ENCODE data around the gene IMMP2L.
"Not testable (repeated sequence)": the region's sequence is repeated elsewhere in the genome, so short reads cannot be mapped to it uniquely, and the experiment has no call there.

IMMP2L gene

DNA sequence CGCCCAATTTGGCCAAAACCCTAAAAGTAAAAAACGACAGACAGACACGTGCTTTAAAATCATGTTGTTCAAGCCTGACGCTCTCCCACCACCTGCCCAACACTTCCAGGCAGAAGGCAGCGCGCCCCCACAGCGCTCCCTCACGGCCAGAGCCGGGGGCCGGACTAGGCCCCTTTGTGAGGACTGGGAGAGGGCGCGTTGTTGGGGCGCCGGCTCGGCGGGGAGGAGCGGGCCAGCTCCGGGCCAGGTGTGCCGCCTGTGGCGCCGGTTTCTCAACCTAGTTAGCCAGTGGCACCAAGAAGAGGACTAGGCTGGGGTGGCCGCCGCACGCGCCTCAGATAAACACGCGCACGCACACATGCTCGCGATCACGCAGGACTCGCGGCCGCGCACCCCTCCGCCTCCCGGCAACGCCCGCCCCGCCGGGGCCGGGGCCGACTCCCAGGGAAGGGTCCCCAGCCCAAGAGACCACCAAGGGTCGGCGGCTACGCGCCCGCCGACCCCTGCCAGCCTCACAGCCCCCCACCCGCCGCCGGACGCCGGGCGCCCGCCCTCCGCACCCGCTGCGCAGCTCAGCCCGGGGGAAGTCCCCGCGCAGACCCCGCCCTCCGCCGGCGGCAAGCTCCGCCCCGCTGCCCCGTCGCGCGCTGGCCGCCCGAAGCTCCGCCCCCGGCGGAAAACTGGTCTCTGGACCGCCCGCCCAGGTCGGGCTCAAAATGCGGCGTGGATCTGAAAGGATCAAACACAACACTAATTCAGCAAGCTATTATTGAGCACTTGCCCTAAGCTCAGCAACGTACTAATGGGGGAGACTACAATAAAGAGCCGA, at the start of gene IMMP2L:
IMMP2L (minus strand) TSS at position 589 of the 829 bp plus-strand sequence.
- Mint-ChIP-seq H3K36me3 (ENCODE audit: insufficient read depth) (peaks cover 10% of the 10 kb centered on the region), H3K9me3 (no peaks in the 10 kb centered on the region), H3K27ac (ENCODE audit: low read depth) (peak within 1 kb of the TSS; percentile 93), H3K27me3 (peaks cover 13% of the 10 kb centered on the region), H3K4me3 (peak within 1 kb of the TSS; percentile 87), H3K4me1 (peaks cover 21% of the 10 kb centered on the region)
- DNase-seq (ENCODE audit: low spot score in 2 of 2): peak; percentile 85 to 91
- peak; percentile 89 for ATAC-seq (replicated peaks; ENCODE audit: extremely low read depth, poor library complexity, severe bottlenecking)

DNA sequence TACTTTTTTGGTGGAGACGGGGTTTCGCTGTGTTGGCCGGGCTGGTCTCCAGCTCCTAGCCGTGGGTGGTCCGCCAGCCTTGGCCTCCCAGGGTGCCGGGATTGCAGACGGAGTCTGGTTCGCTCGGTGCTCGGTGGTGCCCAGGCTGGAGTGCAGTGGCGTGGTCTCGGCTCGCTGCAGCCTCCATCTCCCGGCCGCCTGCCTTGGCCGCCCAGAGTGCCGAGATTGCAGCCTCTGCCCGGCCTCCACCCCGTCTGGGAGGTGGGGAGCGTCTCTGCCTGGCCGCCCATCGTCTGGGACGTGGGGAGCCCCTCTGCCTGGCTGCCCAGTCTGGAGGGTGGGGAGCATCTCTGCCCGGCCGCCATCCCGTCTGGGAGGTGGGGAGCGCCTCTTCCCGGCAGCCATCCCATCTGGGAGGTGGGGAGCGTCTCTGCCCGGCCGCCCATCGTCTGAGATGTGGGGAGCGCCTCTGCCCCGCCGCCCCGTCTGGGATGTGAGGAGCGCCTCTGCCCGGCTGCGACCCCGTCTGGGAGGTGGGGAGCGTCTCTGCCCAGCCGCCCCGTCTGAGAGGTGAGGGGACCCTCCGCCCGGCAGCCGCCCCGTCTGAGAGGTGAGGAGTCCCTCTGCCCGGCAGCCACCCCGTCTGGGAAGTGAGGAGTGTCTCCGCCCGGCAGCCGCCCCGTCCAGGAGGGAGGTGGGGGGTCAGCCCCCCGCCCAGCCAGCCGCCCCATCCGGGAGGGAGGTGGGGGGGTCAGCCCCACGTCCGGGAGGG, 47.4 kb upstream of the IMMP2L start:
- not testable (repeated sequence) for H3K9me3 Mint-ChIP-seq; H3K27me3 Mint-ChIP-seq; H3K4me3 Mint-ChIP-seq; ATAC-seq (replicated peaks; ENCODE audit: extremely low read depth, poor library complexity, severe bottlenecking); H3K36me3 Mint-ChIP-seq (ENCODE audit: insufficient read depth); H3K4me1 Mint-ChIP-seq; DNase-seq (ENCODE audit: low spot score in 2 of 2); H3K27ac Mint-ChIP-seq (ENCODE audit: low read depth)

DNA sequence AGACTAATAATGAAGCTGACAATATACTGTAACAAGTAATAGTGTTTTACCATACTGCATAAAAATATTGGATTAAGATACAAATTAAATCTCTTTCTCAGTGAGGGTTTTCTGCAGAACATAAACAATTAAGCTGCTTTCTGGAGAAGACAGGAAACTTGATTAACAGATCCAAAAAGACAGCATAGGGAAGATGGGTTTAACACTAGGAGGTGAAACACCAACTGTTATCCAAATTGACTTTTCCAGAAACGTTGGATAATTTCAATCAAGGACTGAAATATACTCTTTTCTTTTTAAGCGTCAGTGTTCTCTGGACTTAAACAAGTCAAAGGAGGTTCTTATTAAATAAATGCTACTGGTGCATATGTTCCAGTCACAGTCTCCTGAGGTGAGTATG, 45.3 kb upstream of the IMMP2L start:
- Mint-ChIP-seq H3K27ac (ENCODE audit: low read depth) (no peak overlapping the region), H3K36me3 (ENCODE audit: insufficient read depth) (peaks cover 1% of the 10 kb centered on the region), H3K27me3 (peaks cover 8% of the 10 kb centered on the region), H3K4me3 (no peak overlapping the region), H3K9me3 (no peaks in the 10 kb centered on the region), H3K4me1 (no peaks in the 10 kb centered on the region)
- ATAC-seq (replicated peaks; ENCODE audit: extremely low read depth, poor library complexity, severe bottlenecking) (no peak), DNase-seq (ENCODE audit: low spot score in 2 of 2) (no peak)

DNA sequence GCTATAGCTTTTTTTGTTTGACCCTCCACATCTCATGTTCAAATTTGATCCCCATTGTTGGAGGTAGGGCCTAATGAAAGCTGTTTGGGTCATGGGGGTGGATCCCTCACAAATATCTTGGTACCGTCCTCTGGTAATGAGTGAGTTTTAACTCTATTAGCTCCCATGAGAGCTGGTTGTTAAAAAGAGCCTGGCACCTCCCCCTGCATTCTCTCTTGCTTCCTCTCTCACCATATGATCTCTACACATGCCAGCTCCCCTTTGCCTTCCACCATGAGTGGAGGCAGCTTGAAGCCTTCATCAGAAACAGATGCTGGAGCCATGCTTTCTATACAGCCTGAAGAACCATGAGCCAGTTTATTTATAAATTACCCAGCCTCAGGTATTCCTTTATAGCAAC, 43.0 kb upstream of the IMMP2L start:
- Mint-ChIP-seq H3K4me3 (no peak overlapping the region), H3K9me3 (no peaks in the 10 kb centered on the region), H3K27me3 (peaks cover 31% of the 10 kb centered on the region), H3K4me1 (no peaks in the 10 kb centered on the region), H3K36me3 (ENCODE audit: insufficient read depth) (peaks cover 1% of the 10 kb centered on the region), H3K27ac (ENCODE audit: low read depth) (no peak overlapping the region)
- no peak for DNase-seq (ENCODE audit: low spot score in 2 of 2)
- no peak for ATAC-seq (replicated peaks; ENCODE audit: extremely low read depth, poor library complexity, severe bottlenecking)

DNA sequence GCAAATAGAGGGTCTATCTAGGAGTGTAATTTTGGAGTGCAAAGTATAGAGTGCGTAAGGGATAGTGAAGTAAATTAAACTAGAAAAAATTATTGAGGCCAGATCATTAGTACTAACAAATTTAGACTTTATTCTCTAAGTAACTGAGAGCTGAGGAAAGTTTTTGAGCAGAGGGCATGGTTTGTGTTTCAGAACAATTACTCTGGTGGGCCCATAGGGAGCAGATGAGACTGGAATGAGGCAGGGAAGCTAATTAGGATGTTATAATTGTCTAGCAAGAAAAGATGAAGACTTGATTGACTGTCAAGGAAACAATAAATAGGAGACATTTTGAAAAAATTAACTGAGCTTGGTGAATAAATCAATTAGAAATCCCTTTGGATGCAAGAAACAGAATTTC, 37.8 kb upstream of the IMMP2L start:
- Mint-ChIP-seq H3K4me3 (no peak overlapping the region), H3K9me3 (peaks cover 6% of the 10 kb centered on the region), H3K4me1 (no peaks in the 10 kb centered on the region), H3K36me3 (ENCODE audit: insufficient read depth) (no peaks in the 10 kb centered on the region), H3K27me3 (peaks cover 51% of the 10 kb centered on the region), H3K27ac (ENCODE audit: low read depth) (no peak overlapping the region)
- no peak for DNase-seq (ENCODE audit: low spot score in 2 of 2)
- no peak for ATAC-seq (replicated peaks; ENCODE audit: extremely low read depth, poor library complexity, severe bottlenecking)

DNA sequence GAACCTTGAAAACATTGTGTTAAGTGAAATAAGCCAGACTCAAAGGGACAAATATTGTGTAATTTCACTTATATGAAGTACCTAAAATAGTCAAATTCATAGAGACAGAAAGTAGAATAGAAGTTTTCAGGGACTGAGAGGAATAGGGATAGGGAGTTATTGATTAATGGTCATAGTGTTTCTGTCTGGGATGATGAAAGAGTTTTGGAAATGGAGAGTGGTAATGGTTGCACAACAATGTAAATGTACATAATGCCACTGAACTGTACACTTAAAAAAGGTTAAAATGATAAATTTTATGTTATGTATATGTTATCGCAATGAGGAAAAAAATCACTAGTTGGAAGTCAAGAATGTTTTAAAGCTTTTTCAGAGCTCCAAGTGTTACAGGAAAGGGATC, 33.5 kb upstream of the IMMP2L start:
- DNase-seq (ENCODE audit: low spot score in 2 of 2) (no peak), ATAC-seq (replicated peaks; ENCODE audit: extremely low read depth, poor library complexity, severe bottlenecking) (no peak)
- Mint-ChIP-seq H3K36me3 (ENCODE audit: insufficient read depth) (no peaks in the 10 kb centered on the region), H3K4me1 (no peaks in the 10 kb centered on the region), H3K27ac (ENCODE audit: low read depth) (no peak overlapping the region), H3K4me3 (no peak overlapping the region), H3K9me3 (peaks cover 6% of the 10 kb centered on the region), H3K27me3 (peaks cover 25% of the 10 kb centered on the region)

DNA sequence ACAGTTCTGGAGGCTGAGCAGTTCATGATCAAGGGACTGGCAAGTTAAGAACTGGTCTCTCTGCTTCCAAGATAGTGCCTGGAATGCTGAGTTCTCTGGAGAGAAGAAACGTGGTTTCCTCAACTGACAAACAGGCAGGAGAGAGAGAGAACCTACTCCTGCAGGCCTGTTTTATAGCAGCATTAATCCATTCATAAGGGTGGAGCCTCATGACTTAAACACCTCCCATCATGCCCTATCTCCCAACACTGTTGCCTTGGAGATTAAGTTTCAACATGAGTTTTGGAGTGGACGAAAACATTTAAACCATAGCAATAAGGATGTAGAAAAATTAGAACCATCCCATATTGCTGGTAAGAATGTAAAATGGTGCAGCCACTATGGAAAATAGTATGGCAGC, 32.3 kb upstream of the IMMP2L start:
- no peaks in the 10 kb centered on the region for H3K36me3 Mint-ChIP-seq (ENCODE audit: insufficient read depth)
- no peaks in the 10 kb centered on the region for H3K4me1 Mint-ChIP-seq
- no peak overlapping the region for H3K4me3 Mint-ChIP-seq
- H3K27ac Mint-ChIP-seq (ENCODE audit: low read depth): no peak overlapping the region
- DNase-seq (ENCODE audit: low spot score in 2 of 2) (no peak), ATAC-seq (replicated peaks; ENCODE audit: extremely low read depth, poor library complexity, severe bottlenecking) (no peak)
- H3K27me3 Mint-ChIP-seq: peaks cover 24% of the 10 kb centered on the region
- H3K9me3 Mint-ChIP-seq: no peaks in the 10 kb centered on the region

DNA sequence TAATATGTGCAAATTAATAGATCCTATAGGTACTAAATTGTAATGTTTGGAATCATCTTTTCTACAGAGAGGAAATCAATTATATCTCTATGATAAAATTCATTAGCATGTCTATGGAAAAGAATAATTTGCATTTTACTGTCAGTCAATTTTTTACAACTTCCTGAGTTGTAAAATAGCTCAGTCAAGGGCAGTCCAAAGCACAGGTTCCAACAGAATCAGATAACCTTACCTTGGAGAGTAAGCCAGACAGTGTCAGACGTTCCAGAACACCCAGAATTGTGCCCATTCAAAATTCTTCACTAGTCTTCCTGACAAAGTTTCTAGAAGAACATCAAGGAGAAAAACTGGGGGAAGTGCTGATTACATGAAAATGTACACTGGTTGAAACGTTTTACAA, 31.1 kb upstream of the IMMP2L start:
- Mint-ChIP-seq H3K4me3 (no peak overlapping the region), H3K4me1 (no peaks in the 10 kb centered on the region), H3K27me3 (peaks cover 19% of the 10 kb centered on the region), H3K9me3 (no peaks in the 10 kb centered on the region), H3K36me3 (ENCODE audit: insufficient read depth) (no peaks in the 10 kb centered on the region), H3K27ac (ENCODE audit: low read depth) (no peak overlapping the region)
- no peak for ATAC-seq (replicated peaks; ENCODE audit: extremely low read depth, poor library complexity, severe bottlenecking)
- no peak for DNase-seq (ENCODE audit: low spot score in 2 of 2)

DNA sequence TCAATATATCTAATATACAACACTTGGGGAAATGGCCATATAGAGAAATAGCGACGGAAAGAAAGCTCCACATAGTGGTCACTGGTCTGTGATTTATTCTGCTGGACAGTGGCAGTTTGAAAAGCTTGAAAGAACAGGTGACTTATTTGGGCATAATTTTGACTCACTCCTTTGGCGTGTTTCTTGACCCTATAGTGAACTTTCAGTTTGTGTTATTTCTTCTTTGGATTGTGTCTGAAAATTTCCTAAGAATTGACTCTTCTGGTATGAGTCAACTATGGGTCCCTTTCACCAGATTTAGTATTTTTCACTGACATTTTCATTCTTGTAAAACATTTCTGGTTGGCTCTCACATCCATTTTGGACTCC, 25.8 kb upstream of the IMMP2L start:
- no peak for ATAC-seq (replicated peaks; ENCODE audit: extremely low read depth, poor library complexity, severe bottlenecking)
- H3K4me1 Mint-ChIP-seq: no peaks in the 10 kb centered on the region
- H3K36me3 Mint-ChIP-seq (ENCODE audit: insufficient read depth): no peaks in the 10 kb centered on the region
- peaks cover 11% of the 10 kb centered on the region for H3K27me3 Mint-ChIP-seq
- no peak for DNase-seq (ENCODE audit: low spot score in 2 of 2)
- H3K9me3 Mint-ChIP-seq: no peaks in the 10 kb centered on the region
- no peak overlapping the region for H3K4me3 Mint-ChIP-seq
- H3K27ac Mint-ChIP-seq (ENCODE audit: low read depth): no peak overlapping the region

DNA sequence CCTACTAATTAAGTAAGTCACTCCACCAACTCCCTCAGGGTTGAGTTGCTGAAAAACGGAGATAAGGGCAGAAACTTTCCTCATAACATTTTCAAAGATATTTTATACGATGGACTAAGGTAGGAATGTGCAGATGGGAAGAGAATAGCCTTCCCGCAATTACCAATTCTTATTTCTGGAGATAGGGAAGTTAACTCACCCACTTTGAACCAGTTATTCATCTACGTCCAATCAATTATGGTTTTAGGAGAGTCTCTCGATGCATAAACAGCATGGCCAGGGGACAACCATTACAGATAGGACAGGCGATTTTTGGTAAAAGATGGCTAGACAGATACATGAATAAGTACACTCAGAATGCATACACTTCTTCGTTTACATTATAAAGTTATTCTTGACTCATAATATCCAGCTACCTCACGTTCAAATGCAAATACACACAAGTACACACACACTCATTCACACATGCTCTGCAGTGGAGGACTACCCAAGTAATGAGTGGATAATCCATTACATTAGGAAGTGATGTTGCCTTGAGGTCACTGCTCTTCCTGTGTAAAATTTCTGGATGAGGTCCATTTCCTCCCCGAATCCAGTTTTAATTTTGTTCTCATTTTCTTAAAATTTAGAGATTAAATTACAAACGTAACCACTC, 25.2 kb upstream of the IMMP2L start:
- DNase-seq (ENCODE audit: low spot score in 2 of 2): no peak
- Mint-ChIP-seq H3K36me3 (ENCODE audit: insufficient read depth) (no peaks in the 10 kb centered on the region), H3K27ac (ENCODE audit: low read depth) (no peak overlapping the region), H3K9me3 (no peaks in the 10 kb centered on the region), H3K27me3 (peaks cover 11% of the 10 kb centered on the region), H3K4me1 (no peaks in the 10 kb centered on the region), H3K4me3 (no peak overlapping the region)
- ATAC-seq (replicated peaks; ENCODE audit: extremely low read depth, poor library complexity, severe bottlenecking): no peak

DNA sequence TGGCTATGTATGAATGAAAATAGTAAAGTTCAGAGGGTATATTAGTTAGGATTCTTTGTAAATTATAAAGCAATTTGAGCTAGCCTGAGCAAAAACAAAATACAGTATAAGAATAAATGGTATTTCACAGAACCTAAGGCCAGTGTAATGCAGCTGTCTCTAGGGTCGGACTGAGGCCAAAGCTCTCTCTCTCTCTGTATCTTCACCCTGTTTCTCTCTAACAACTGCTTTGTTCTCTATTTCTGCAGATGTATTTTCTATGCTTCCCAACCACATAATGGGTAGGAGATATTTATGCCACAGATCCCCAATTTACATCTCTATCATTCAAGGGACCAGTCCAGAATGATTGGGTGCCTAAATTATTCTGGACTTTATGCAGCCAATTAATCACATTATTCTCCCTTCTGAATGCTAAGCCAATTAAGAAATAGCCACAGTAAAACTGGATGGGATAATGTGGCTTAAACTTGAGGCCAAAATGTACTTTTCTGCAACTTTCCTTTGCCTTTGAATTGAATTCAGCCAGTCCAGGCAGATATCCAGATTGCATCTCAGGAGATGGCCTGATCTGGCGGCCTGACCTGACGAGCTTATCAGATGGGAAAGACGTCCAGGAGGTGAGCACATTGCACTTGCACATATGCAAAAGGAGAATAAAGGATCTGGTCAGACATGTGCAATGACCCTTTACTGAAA, 24.6 kb upstream of the IMMP2L start:
- Mint-ChIP-seq H3K9me3 (no peaks in the 10 kb centered on the region), H3K27me3 (peaks cover 11% of the 10 kb centered on the region), H3K4me3 (no peak overlapping the region), H3K27ac (ENCODE audit: low read depth) (no peak overlapping the region), H3K36me3 (ENCODE audit: insufficient read depth) (no peaks in the 10 kb centered on the region), H3K4me1 (no peaks in the 10 kb centered on the region)
- ATAC-seq (replicated peaks; ENCODE audit: extremely low read depth, poor library complexity, severe bottlenecking) (no peak), DNase-seq (ENCODE audit: low spot score in 2 of 2) (no peak)

DNA sequence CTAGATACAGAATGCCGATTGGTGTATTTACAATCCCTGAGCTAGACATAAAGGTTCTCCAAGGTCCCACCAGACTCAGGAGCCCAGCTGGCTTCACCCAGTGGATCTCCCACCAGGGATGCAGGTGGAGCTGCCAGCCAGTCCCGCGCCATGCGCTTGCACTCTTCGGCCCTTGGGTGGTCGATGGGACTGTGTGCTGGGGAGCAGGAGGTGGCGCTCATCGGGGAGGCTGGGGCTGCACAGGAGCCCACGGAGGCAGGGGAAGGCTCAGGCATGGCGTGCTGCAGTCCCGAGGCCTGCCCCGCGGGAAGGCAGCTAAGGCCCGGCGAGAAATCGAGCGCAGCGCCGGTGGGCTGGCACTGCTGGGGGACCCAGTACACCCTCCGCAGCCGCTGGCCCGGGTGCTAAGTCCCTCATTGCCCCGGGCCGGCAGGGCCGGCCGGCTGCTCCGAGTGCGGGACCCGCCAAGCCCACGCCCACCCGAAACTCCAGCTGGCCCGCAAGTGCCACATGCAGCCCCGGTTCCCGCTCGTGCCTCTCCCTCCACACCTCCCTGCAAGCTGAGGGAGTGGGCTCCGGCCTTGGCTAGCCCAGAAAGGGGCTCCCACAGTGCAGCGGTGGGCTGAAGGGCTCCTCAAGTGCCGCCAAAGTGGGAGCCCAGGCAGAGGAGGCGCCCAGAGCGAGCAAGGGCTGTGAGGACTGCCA, 19.6 kb upstream of the IMMP2L start:
- not testable (repeated sequence) for ATAC-seq (replicated peaks; ENCODE audit: extremely low read depth, poor library complexity, severe bottlenecking); H3K4me3 Mint-ChIP-seq; H3K4me1 Mint-ChIP-seq; H3K36me3 Mint-ChIP-seq (ENCODE audit: insufficient read depth); DNase-seq (ENCODE audit: low spot score in 2 of 2); H3K27ac Mint-ChIP-seq (ENCODE audit: low read depth)
- peaks cover 16% of the 10 kb centered on the region for H3K9me3 Mint-ChIP-seq
- H3K27me3 Mint-ChIP-seq: peaks cover 19% of the 10 kb centered on the region

Measured in central memory CD8-positive, alpha-beta T cell (primary cell).